DOHH2 (cell line): ENCODE results near the gene KCTD5.

Experiments
- H3F3A ChIP-seq: fragments of 200-600 bp; sonication (generic), shearing (Covaris generic); 2 replicates; pipeline ENCODE4 v1.6.0; 2016; ENCODE audit warnings: antibody characterized with exemption, mild to moderate bottlenecking; ENCODE audit not compliant: control insufficient read depth, insufficient read depth
- H3K27ac ChIP-seq: fragments of 200-600 bp; sonication (generic); 2 replicates; pipeline ENCODE4 v1.5.1; 2014; ENCODE audit warnings: low read depth, mild to moderate bottlenecking, low read length, moderate library complexity
- H3K27me3 ChIP-seq: fragments of 200-600 bp; sonication (generic); 2 replicates; pipeline ENCODE4 v1.6.1; 2014; ENCODE audit warnings: mild to moderate bottlenecking, low read length, mixed read lengths; ENCODE audit not compliant: control insufficient read depth
- H3K36me3 ChIP-seq: fragments of 200-600 bp; sonication (generic); 2 replicates; pipeline ENCODE4 v1.6.1; 2014; ENCODE audit warnings: mild to moderate bottlenecking, low read length, moderate library complexity, mixed read lengths; ENCODE audit not compliant: control insufficient read depth
- H3K4me1 ChIP-seq: fragments of 200-600 bp; sonication (generic); 2 replicates; pipeline ENCODE4 v1.6.1; 2014; ENCODE audit warnings: mild to moderate bottlenecking, low read length, mixed read lengths; ENCODE audit not compliant: control insufficient read depth
- H3K4me2 ChIP-seq: fragments of 200-600 bp; sonication (generic); 2 replicates; pipeline ENCODE4 v1.6.0; 2014; ENCODE audit warnings: mild to moderate bottlenecking, low read length, moderate library complexity
- H3K4me3 ChIP-seq: fragments of 200-600 bp; sonication (generic); 2 replicates; pipeline ENCODE4 v1.5.1; 2014; ENCODE audit warnings: mild to moderate bottlenecking, low read length, mixed read lengths
- H3K79me2 ChIP-seq: fragments of 200-600 bp; sonication (generic); 2 replicates; pipeline ENCODE4 v1.6.1; 2014; ENCODE audit warnings: mild to moderate bottlenecking, low read length, mixed read lengths; ENCODE audit not compliant: control insufficient read depth
- H3K9me2 ChIP-seq: fragments of 200-600 bp; sonication (generic); replicated peaks from 2 replicates; pipeline ENCODE4 v1.6.1; 2014; ENCODE audit warnings: mild to moderate bottlenecking, low read length, mixed read lengths; ENCODE audit not compliant: control insufficient read depth
- H3K9me3 ChIP-seq: fragments of 200-600 bp; sonication (generic); 2 replicates; pipeline ENCODE4 v1.6.1; 2014; ENCODE audit warnings: antibody characterized with exemption, low read length, mixed read lengths; ENCODE audit not compliant: control insufficient read depth, insufficient read depth
- H4K20me1 ChIP-seq: fragments of 200-600 bp; sonication (generic); 2 replicates; pipeline ENCODE4 v1.6.0; 2014; ENCODE audit warnings: low read depth, mild to moderate bottlenecking, antibody characterized with exemption, low read length, moderate library complexity; ENCODE audit not compliant: control insufficient read depth, insufficient read depth
- CTCF ChIP-seq: fragments of 200-600 bp; sonication (generic); IDR thresholded peaks from one replicate; pipeline ENCODE4 v1.5.1; 2014; ENCODE audit warnings: antibody characterized with exemption, mild to moderate bottlenecking, low read depth, low read length; ENCODE audit not compliant: poor library complexity, severe bottlenecking
- EZH2phosphoT487 ChIP-seq: fragments of 200-600 bp; sonication (generic); IDR thresholded peaks from 2 replicates; pipeline ENCODE4 v1.6.1; 2017; ENCODE audit warnings: borderline replicate concordance, mild to moderate bottlenecking, antibody characterized with exemption, low read length, moderate library complexity, mixed read lengths

KCTD5 gene

GRCh38 chr16:2713985-2714774 is 31.9 kb downstream of the KCTD5 start:
- H3K36me3 ChIP-seq = no peaks in the 10 kb centered on the region
- H3K27me3 ChIP-seq = peaks cover 4% of the 10 kb centered on the region; the same call in 1 of the 2 replicates
- H3K4me2 ChIP-seq = no peak overlapping the region
- no peak overlapping the region for H3K4me3 ChIP-seq
- H3K9me2 ChIP-seq = no peaks in the 10 kb centered on the region
- no peaks in the 10 kb centered on the region for H3K79me2 ChIP-seq
- TF ChIP-seq CTCF = no peak
- no peak for TF ChIP-seq EZH2phosphoT487
- H3K4me1 ChIP-seq = peaks cover 4% of the 10 kb centered on the region
- H3F3A ChIP-seq = no peaks in the 10 kb centered on the region; the same call in 1 of the 2 replicates
- H3K9me3 ChIP-seq = no peaks in the 10 kb centered on the region
- no peak overlapping the region for H3K27ac ChIP-seq
- H4K20me1 ChIP-seq = no peaks in the 10 kb centered on the region; the same call in 1 of the 2 replicates

- peaks cover 4% of the 10 kb centered on the region; the same call in 1 of the 2 replicates for H3K27me3 ChIP-seq
- no peaks in the 10 kb centered on the region for H3K9me3 ChIP-seq
- no peaks in the 10 kb centered on the region for H3K36me3 ChIP-seq
- no peaks in the 10 kb centered on the region for H3K79me2 ChIP-seq
- H3K4me3 ChIP-seq = no peak overlapping the region
- no peaks in the 10 kb centered on the region; the same call in 1 of the 2 replicates for H4K20me1 ChIP-seq
- H3F3A ChIP-seq = no peaks in the 10 kb centered on the region; the same call in 1 of the 2 replicates
- H3K4me1 ChIP-seq = peaks cover 4% of the 10 kb centered on the region
- no peak overlapping the region for H3K4me2 ChIP-seq
- H3K9me2 ChIP-seq = no peaks in the 10 kb centered on the region
- no peak overlapping the region for H3K27ac ChIP-seq
- no peak for TF ChIP-seq EZH2phosphoT487
- no peak for TF ChIP-seq CTCF
Observed at GRCh38 chr16:2715064-2715463, 32.7 kb downstream of the KCTD5 start.

- peaks cover 4% of the 10 kb centered on the region; the same call in 1 of the 2 replicates for H3K27me3 ChIP-seq
- H3F3A ChIP-seq = no peaks in the 10 kb centered on the region; the same call in 1 of the 2 replicates
- H3K79me2 ChIP-seq = no peaks in the 10 kb centered on the region
- no peak overlapping the region; the same call in 1 of the 2 replicates for H3K4me3 ChIP-seq
- no peaks in the 10 kb centered on the region for H3K36me3 ChIP-seq
- no peaks in the 10 kb centered on the region; the same call in 1 of the 2 replicates for H4K20me1 ChIP-seq
- H3K4me2 ChIP-seq = peak overlapping the region; percentile 57
- TF ChIP-seq CTCF (no peak), EZH2phosphoT487 (no peak)
- peaks cover 4% of the 10 kb centered on the region for H3K4me1 ChIP-seq
- no peaks in the 10 kb centered on the region for H3K9me3 ChIP-seq
- H3K27ac ChIP-seq = no peak overlapping the region
- H3K9me2 ChIP-seq = no peaks in the 10 kb centered on the region
Observed at GRCh38 chr16:2715519-2715918, 33.2 kb downstream of the KCTD5 start.
